Endothelial cell of umbilical vein (primary cell): ENCODE measurements around the gene CXXC5. TPM values are rescaled to one million over a fixed set of nuclear protein-coding genes. Genes with fewer than 3 reads are reported as not detected.

Source experiments
- BruUV-seq: library from RNA; stranded (reverse); fragments of 400-500 nt; replicated peaks from 2 replicates; lab custom pipeline; 2021; lab: Mats Ljungman, UMichigan
- CTCF ChIA-PET: fragments of 300-600, 350-600 bp; sonication (Branson Sonifier 250); formaldehyde crosslinking; loops from one replicate; lab custom pipeline; 2021; ENCODE audit warnings: antibody characterized with exemption, inconsistent platforms; lab: Charles Lee
- POLR2A ChIA-PET: fragments of 300-600, 350-600 bp; sonication (Branson Sonifier 250); formaldehyde crosslinking; loops from one replicate; lab custom pipeline; 2021; ENCODE audit warnings: antibody characterized with exemption, inconsistent platforms; lab: Charles Lee
- DNase-seq: peaks from one replicate; pipeline ENCODE4 v3.0.0-alpha.2; 2011; ENCODE audit warnings: low read depth, low spot score
- FAIRE-seq: peaks from 2 replicates; lab custom pipeline; 2011; peaks lifted over from hg19 to GRCh38; lab: Jason Lieb, UNC
- H2AFZ ChIP-seq: 2 replicates; pipeline ENCODE4 v1.6.0; 2012; ENCODE audit warnings: low read depth, low read length, control low read depth, inconsistent platforms
- H3K27ac ChIP-seq: 2 replicates; pipeline ENCODE4 v1.5.1; 2011; ENCODE audit warnings: low read depth, mild to moderate bottlenecking, control low read depth, low read length, moderate library complexity; ENCODE audit not compliant: insufficient read depth
- H3K27me3 ChIP-seq, 2 experiments: 2 replicates each; pipeline versions ENCODE4 v1.6.0 to v1.6.1; 2011; ENCODE audit warnings: low read length in 2 of 2, mixed read lengths in 1 of 2; ENCODE audit not compliant: control insufficient read depth in 2 of 2, insufficient read depth in 2 of 2
- H3K36me3 ChIP-seq, 2 experiments: 2 replicates in 1 of 2; 3 replicates in 1 of 2; pipeline ENCODE4 v1.5.1; 2011; ENCODE audit warnings: low read length in 2 of 2, mild to moderate bottlenecking in 1 of 2, moderate library complexity in 1 of 2; ENCODE audit not compliant: control insufficient read depth in 2 of 2, insufficient read depth in 2 of 2; ENCODE audit errors: extremely low read depth in 1 of 2
- H3K4me1 ChIP-seq: 3 replicates; pipeline ENCODE4 v1.5.1; 2011; ENCODE audit warnings: mild to moderate bottlenecking, low read length; ENCODE audit not compliant: control insufficient read depth, insufficient read depth; ENCODE audit errors: extremely low read depth
- H3K4me2 ChIP-seq: 2 replicates; pipeline ENCODE4 v1.6.1; 2011; ENCODE audit warnings: low read length, control low read depth, mixed read lengths; ENCODE audit not compliant: insufficient read depth
- H3K4me3 ChIP-seq, 3 experiments: fragments of 200-600 bp in 1 of 3; sonication (generic), shearing (Covaris generic) in 1 of 3; replicated peaks in 1 of 3; 2 replicates each; pipeline ENCODE4 v1.5.1; 2011 to 2016; ENCODE audit warnings: control low read depth in 3 of 3, low read length in 3 of 3, mild to moderate bottlenecking in 2 of 3, inconsistent platforms in 1 of 3, low read depth in 1 of 3, moderate library complexity in 1 of 3; ENCODE audit not compliant: insufficient read depth in 1 of 3
- H3K79me2 ChIP-seq: 2 replicates; pipeline ENCODE4 v1.6.0; 2012; ENCODE audit warnings: low read length, inconsistent platforms; ENCODE audit not compliant: control insufficient read depth, insufficient read depth
- H3K9ac ChIP-seq: replicated peaks from 2 replicates; pipeline ENCODE3; 2011; ENCODE audit warnings: low read length, control low read depth; ENCODE audit not compliant: insufficient read depth; ENCODE audit errors: extremely low read depth
- H3K9me1 ChIP-seq: replicated peaks from 3 replicates; pipeline ENCODE4 v1.6.0; 2011; ENCODE audit warnings: mild to moderate bottlenecking, low read length; ENCODE audit not compliant: control insufficient read depth, insufficient read depth; ENCODE audit errors: extremely low read depth
- H3K9me3 ChIP-seq: replicated peaks from 2 replicates; pipeline ENCODE4 v1.5.1; 2012; ENCODE audit warnings: low read length, inconsistent platforms; ENCODE audit not compliant: control insufficient read depth, insufficient read depth
- H4K20me1 ChIP-seq: replicated peaks from 2 replicates; pipeline ENCODE3; 2011; ENCODE audit warnings: mild to moderate bottlenecking, low read length; ENCODE audit not compliant: control insufficient read depth, insufficient read depth; ENCODE audit errors: extremely low read depth
- EZH2 ChIP-seq: IDR thresholded peaks from 2 replicates; pipeline ENCODE4 v1.6.1; 2012; ENCODE audit warnings: borderline replicate concordance, low read depth, mild to moderate bottlenecking, moderate library complexity, low read length, inconsistent platforms; ENCODE audit not compliant: severe bottlenecking
- FOS ChIP-seq: IDR thresholded peaks from 2 replicates; pipeline ENCODE4 v1.6.1; 2011; ENCODE audit warnings: mild to moderate bottlenecking, low read length, moderate library complexity, borderline replicate concordance; ENCODE audit not compliant: insufficient read depth
- GATA2 ChIP-seq: IDR thresholded peaks from 2 replicates; pipeline ENCODE4 v1.7.0; 2011; ENCODE audit warnings: low read depth, mild to moderate bottlenecking, moderate library complexity, mixed read lengths, low read length; ENCODE audit not compliant: insufficient read length, insufficient read depth
- JUN ChIP-seq: IDR thresholded peaks from 2 replicates; pipeline ENCODE4 v1.6.1; 2011; ENCODE audit warnings: borderline replicate concordance, low read depth; ENCODE audit not compliant: insufficient read length, insufficient read depth
- MAX ChIP-seq: IDR thresholded peaks from 2 replicates; pipeline ENCODE4 v1.6.1; 2011; ENCODE audit not compliant: insufficient read depth, insufficient read length
- MYC ChIP-seq: IDR thresholded peaks from one replicate; pipeline ENCODE4 v1.6.1; 2011; ENCODE audit warnings: mild to moderate bottlenecking, low read depth, low read length
- POLR2A ChIP-seq: IDR thresholded peaks from 2 replicates; pipeline ENCODE4 v1.6.1; 2012; ENCODE audit warnings: low read depth, mild to moderate bottlenecking, control low read depth, low read length
- POLR2AphosphoS5 ChIP-seq: IDR thresholded peaks from 2 replicates; pipeline ENCODE4 v1.6.1; 2012; ENCODE audit warnings: low read depth, mild to moderate bottlenecking, control low read depth, low read length, moderate library complexity; ENCODE audit not compliant: insufficient read depth
- dilution Hi-C: fragments of 300-500 bp; cut with MboI; formaldehyde crosslinking; loops from one replicate; pipeline ENCODE4 v1.15.0; 2019; ENCODE audit warnings: low sequenced_read_pairs; ENCODE audit not compliant: extremely low pct_ligation_motif_present
- intact Hi-C: fragments of 100-400 bp; cut with micrococcal nuclease; formaldehyde crosslinking; loops from one replicate; pipeline ENCODE4 v1.10.0; 2022
- polyA plus RNA-seq, 4 experiments: library from polyadenylated mRNA; depleted of rRNA in 3 of 4; stranded (reverse) in 3 of 4; unstranded in 1 of 4; fragments of >200 nt; gene quantifications; 2 replicates each; pipeline versions ENCODE4 v1.2.1 to v1.2.3, GENCODE V29; 2011 to 2012; ENCODE audit warnings: missing spikeins in 1 of 4
- total RNA-seq: library from RNA; stranded (reverse); gene quantifications from 2 replicates; pipeline ENCODE4 v1.2.3, GENCODE V29; 2021
- TF ChIP-seq, protein P1 (sequence below), 2 donors: IDR thresholded peaks; 1 replicate in 1 of 2; 2 replicates in 1 of 2; pipeline ENCODE4 v1.5.1; 2011; ENCODE audit warnings: low read length in 2 of 2, mild to moderate bottlenecking in 2 of 2, moderate library complexity in 2 of 2, control low read depth in 1 of 2, inconsistent platforms in 1 of 2, low read depth in 1 of 2; ENCODE audit not compliant: insufficient read depth in 1 of 2; ENCODE audit errors: extremely low read depth in 1 of 2

The CXXC5 gene
- total and polyA plus RNA-seq, 2 donors (not counting 3 experiments of a cell fraction or from before 2014, with no cell fraction given): 2.7 to 5.5 TPM

GRCh38 chr5:139611703-139612584, 36.2 kb upstream of the CXXC5 start:
- CTCF ChIA-PET: interaction anchor here (0.7 to 1.5 kb wide), 2 partner anchors 18 to 37 kb away, joined by 3 read pairs; no protein-coding TSS in a partner anchor
- peaks cover 61% of the 10 kb centered on the region for H3K79me2 ChIP-seq
- BruUV-seq: no TSS peak

More at GRCh38 chr5:139611703-139612584, 36.2 kb upstream of the CXXC5 start:
- no peak overlapping the region for H3K4me3 ChIP-seq
- POLR2A ChIA-PET: no interaction called here
- no peaks in the 10 kb centered on the region for H3K9me3 ChIP-seq
- no peaks in the 10 kb centered on the region for H3K9me1 ChIP-seq
- FAIRE-seq (no peak), DNase-seq (no peak)
- no peak overlapping the region for H2AFZ ChIP-seq
- dilution Hi-C loops: no loop called here
- H3K36me3 ChIP-seq: peaks cover 2 to 9% of the 10 kb centered on the region in 2 experiments
- no peaks in the 10 kb centered on the region for H3K27me3 ChIP-seq
- H3K4me1 ChIP-seq: no peaks in the 10 kb centered on the region
- no peak overlapping the region for H3K27ac ChIP-seq
- H4K20me1 ChIP-seq: no peaks in the 10 kb centered on the region
- H3K9ac ChIP-seq: no peak overlapping the region
- H3K4me2 ChIP-seq: no peak overlapping the region
- intact Hi-C loops: no loop called here
- TF ChIP-seq MAX (no peak), FOS (no peak), MYC (no peak), GATA2 (no peak), JUN (no peak), POLR2AphosphoS5 (no peak), POLR2A (no peak), EZH2 (no peak)
- TF ChIP-seq, protein P1, sequence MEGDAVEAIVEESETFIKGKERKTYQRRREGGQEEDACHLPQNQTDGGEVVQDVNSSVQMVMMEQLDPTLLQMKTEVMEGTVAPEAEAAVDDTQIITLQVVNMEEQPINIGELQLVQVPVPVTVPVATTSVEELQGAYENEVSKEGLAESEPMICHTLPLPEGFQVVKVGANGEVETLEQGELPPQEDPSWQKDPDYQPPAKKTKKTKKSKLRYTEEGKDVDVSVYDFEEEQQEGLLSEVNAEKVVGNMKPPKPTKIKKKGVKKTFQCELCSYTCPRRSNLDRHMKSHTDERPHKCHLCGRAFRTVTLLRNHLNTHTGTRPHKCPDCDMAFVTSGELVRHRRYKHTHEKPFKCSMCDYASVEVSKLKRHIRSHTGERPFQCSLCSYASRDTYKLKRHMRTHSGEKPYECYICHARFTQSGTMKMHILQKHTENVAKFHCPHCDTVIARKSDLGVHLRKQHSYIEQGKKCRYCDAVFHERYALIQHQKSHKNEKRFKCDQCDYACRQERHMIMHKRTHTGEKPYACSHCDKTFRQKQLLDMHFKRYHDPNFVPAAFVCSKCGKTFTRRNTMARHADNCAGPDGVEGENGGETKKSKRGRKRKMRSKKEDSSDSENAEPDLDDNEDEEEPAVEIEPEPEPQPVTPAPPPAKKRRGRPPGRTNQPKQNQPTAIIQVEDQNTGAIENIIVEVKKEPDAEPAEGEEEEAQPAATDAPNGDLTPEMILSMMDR (IDR thresholded peaks at IDR 0.05; ENCODE audit: extremely low read depth in 1 of 2, insufficient read depth in 1 of 2, low read depth in 1 of 2, low read length in 2 of 2): no peak
